Measurements from ENCODE around the gene PTPRN2. TPM values are rescaled to one million over a fixed set of nuclear protein-coding genes. Genes with fewer than 3 reads are reported as not detected.

PTPRN2 gene
- total RNA-seq, 1 experiment from 2014 or later = not detected

DNA sequence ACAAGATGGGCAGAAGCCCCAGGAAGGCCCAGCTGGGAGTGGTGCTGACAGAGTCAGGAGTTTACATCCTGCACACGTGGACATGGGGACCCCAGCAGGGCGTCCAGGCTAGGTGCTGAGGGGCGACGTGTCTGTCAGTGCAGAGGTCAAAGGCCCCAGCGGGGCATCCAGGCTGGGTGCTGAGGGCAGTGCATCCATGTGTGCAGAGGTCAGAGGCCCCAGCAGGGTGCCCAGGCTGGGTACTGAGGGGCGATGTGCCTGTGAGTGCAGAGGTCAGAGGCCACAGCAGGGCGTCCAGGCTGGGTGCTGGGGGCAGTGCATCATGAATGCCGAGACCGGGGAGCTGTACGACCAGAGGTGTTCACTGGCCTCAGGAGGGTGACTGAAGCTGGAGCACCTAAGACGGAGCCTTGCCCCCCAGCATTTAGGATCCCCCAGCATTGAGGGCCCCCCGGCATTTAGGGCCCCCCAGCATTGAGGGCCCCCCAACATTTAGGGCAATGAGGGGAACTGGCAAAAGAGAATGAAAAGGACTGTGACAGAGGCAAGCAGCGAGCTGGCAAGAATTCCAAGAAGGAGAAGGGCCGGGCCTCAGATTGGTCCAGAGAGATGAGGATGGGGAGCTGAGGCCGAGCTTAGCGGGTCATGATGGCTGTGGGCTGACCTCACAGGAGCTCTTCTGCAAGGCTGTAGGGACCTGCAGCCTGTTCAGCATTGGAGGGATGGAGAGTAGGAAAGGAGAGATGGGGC lies 474.9 kb downstream of the PTPRN2 start:
- no peak for DNase-seq
- ChIA-PET CTCF (no interaction called here), POLR2A (ENCODE audit: unreplicated experiment) (no interaction called here)
- intact Hi-C loops (cut with micrococcal nuclease; ENCODE audit: unreplicated experiment) = no loop called here
- no peaks in the 10 kb centered on the region for H3K9me2 ChIP-seq (ENCODE audit: insufficient read depth)
- peaks cover 11% of the 10 kb centered on the region; the same call in 1 of the 2 replicates for H3K27me3 ChIP-seq (ENCODE audit: insufficient read depth, low read depth)
- no peaks in the 10 kb centered on the region for H3K79me2 ChIP-seq (ENCODE audit: low read depth)
- no peaks in the 10 kb centered on the region for H3K4me1 ChIP-seq (replicated peaks; ENCODE audit: insufficient read depth)
- BruUV-seq (replicated peaks) = no TSS peak
- no peak overlapping the region for H3K27ac ChIP-seq
- H3F3A ChIP-seq (ENCODE audit: insufficient read depth, low read depth) = no peaks in the 10 kb centered on the region
- no peaks in the 10 kb centered on the region for H4K20me1 ChIP-seq (ENCODE audit: insufficient read depth)
- H2AFZ ChIP-seq = no peak overlapping the region
- H3K36me3 ChIP-seq (ENCODE audit: low read depth) = no peaks in the 10 kb centered on the region
- H3K4me2 ChIP-seq = no peak overlapping the region
- TF ChIP-seq, protein P1, sequence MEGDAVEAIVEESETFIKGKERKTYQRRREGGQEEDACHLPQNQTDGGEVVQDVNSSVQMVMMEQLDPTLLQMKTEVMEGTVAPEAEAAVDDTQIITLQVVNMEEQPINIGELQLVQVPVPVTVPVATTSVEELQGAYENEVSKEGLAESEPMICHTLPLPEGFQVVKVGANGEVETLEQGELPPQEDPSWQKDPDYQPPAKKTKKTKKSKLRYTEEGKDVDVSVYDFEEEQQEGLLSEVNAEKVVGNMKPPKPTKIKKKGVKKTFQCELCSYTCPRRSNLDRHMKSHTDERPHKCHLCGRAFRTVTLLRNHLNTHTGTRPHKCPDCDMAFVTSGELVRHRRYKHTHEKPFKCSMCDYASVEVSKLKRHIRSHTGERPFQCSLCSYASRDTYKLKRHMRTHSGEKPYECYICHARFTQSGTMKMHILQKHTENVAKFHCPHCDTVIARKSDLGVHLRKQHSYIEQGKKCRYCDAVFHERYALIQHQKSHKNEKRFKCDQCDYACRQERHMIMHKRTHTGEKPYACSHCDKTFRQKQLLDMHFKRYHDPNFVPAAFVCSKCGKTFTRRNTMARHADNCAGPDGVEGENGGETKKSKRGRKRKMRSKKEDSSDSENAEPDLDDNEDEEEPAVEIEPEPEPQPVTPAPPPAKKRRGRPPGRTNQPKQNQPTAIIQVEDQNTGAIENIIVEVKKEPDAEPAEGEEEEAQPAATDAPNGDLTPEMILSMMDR (conservative IDR thresholded peaks at IDR 0.05) = no peak
- TF ChIP-seq EZH2 (IDR thresholded peaks at IDR 0.05; ENCODE audit: low read depth) = no peak
- peaks cover 4% of the 10 kb centered on the region; the same call in 1 of the 2 replicates for H3K9me3 ChIP-seq (ENCODE audit: insufficient read depth, low read depth)
- H3K4me3 ChIP-seq = no peak overlapping the region

DNA sequence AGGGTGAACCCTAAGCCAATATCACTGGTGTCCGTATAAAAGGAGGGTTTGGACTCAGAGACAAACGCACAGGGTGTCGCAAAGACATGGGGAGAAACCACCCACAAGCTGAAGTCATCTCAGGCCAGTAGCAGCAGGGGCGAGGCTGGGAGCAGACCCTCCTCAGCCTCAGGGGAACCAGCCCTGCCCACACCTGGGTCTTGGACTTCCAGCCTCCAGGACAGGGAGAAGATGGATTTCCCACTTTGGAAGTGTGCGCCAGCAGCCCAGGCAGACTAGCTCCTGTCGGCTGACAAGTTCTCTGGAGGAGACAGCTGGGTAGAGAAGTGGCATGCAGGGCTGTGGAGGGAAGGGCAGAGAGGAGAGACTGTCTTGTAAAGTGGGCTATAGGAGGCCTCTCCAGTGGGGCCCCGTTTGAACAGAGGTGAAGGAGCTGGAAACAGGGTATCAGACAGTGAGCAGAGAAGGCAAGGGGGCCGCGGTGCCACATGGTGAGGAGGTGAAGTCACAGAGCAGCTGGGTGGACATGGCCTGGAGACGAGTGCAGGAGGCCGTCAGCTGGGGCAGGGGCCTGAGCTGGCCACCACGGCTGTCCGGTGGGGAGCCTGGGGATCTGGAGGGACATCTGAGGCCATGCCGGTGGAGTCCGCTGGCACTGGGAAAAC lies 475.6 kb downstream of the PTPRN2 start:
- H3K36me3 ChIP-seq (ENCODE audit: low read depth) = no peaks in the 10 kb centered on the region
- H4K20me1 ChIP-seq (ENCODE audit: insufficient read depth) = no peaks in the 10 kb centered on the region
- H3K27me3 ChIP-seq (ENCODE audit: insufficient read depth, low read depth) = peaks cover 11% of the 10 kb centered on the region; the same call in 1 of the 2 replicates
- POLR2A ChIA-PET (ENCODE audit: unreplicated experiment) = no interaction called here
- no peak for DNase-seq
- H3K79me2 ChIP-seq (ENCODE audit: low read depth) = no peaks in the 10 kb centered on the region
- no peak overlapping the region for H3K4me3 ChIP-seq
- no peaks in the 10 kb centered on the region for H3F3A ChIP-seq (ENCODE audit: insufficient read depth, low read depth)
- intact Hi-C loops (cut with micrococcal nuclease; ENCODE audit: unreplicated experiment) = no loop called here
- H2AFZ ChIP-seq = no peak overlapping the region
- H3K27ac ChIP-seq = no peak overlapping the region
- H3K4me1 ChIP-seq (replicated peaks; ENCODE audit: insufficient read depth) = no peaks in the 10 kb centered on the region
- no TSS peak for BruUV-seq (replicated peaks)
- CTCF ChIA-PET = no interaction called here
- no peak overlapping the region for H3K4me2 ChIP-seq
- H3K9me3 ChIP-seq (ENCODE audit: insufficient read depth, low read depth) = no peaks in the 10 kb centered on the region
- H3K9me2 ChIP-seq (ENCODE audit: insufficient read depth) = no peaks in the 10 kb centered on the region
- TF ChIP-seq, protein P1 (conservative IDR thresholded peaks at IDR 0.05) = no peak
- TF ChIP-seq EZH2 (IDR thresholded peaks at IDR 0.05; ENCODE audit: low read depth) = no peak

- peak in 1 of 2 experiments; percentile 43 for DNase-seq
- Histone ChIP-seq H3K27me3 (ENCODE audit: insufficient read depth, low read depth) (peaks cover 8% of the 10 kb centered on the region; the same call in 1 of the 2 replicates), H3F3A (ENCODE audit: insufficient read depth, low read depth) (no peaks in the 10 kb centered on the region), H3K4me3 (no peak overlapping the region), H3K4me2 (no peak overlapping the region), H3K9me3 (ENCODE audit: insufficient read depth, low read depth) (no peaks in the 10 kb centered on the region), H2AFZ (no peak overlapping the region), H4K20me1 (ENCODE audit: insufficient read depth) (no peaks in the 10 kb centered on the region), H3K27ac (no peak overlapping the region), H3K4me1 (replicated peaks; ENCODE audit: insufficient read depth) (no peaks in the 10 kb centered on the region), H3K79me2 (ENCODE audit: low read depth) (no peaks in the 10 kb centered on the region), H3K36me3 (ENCODE audit: low read depth) (no peaks in the 10 kb centered on the region), H3K9me2 (ENCODE audit: insufficient read depth) (no peaks in the 10 kb centered on the region)
- intact Hi-C loops (cut with micrococcal nuclease; ENCODE audit: unreplicated experiment) = no loop called here
- CTCF ChIA-PET = no interaction called here
- POLR2A ChIA-PET (ENCODE audit: unreplicated experiment) = no interaction called here
- BruUV-seq (replicated peaks) = no TSS peak
- TF ChIP-seq, protein P1 (conservative IDR thresholded peaks at IDR 0.05) = no peak
- no peak for TF ChIP-seq EZH2 (IDR thresholded peaks at IDR 0.05; ENCODE audit: low read depth)
Observed at GRCh38 chr7:158111049-158111751, 476.4 kb downstream of the PTPRN2 start.

All from PC-9 (cell line).